ENCODE measurements around the gene OVCH1.

OVCH1 gene, protein sequence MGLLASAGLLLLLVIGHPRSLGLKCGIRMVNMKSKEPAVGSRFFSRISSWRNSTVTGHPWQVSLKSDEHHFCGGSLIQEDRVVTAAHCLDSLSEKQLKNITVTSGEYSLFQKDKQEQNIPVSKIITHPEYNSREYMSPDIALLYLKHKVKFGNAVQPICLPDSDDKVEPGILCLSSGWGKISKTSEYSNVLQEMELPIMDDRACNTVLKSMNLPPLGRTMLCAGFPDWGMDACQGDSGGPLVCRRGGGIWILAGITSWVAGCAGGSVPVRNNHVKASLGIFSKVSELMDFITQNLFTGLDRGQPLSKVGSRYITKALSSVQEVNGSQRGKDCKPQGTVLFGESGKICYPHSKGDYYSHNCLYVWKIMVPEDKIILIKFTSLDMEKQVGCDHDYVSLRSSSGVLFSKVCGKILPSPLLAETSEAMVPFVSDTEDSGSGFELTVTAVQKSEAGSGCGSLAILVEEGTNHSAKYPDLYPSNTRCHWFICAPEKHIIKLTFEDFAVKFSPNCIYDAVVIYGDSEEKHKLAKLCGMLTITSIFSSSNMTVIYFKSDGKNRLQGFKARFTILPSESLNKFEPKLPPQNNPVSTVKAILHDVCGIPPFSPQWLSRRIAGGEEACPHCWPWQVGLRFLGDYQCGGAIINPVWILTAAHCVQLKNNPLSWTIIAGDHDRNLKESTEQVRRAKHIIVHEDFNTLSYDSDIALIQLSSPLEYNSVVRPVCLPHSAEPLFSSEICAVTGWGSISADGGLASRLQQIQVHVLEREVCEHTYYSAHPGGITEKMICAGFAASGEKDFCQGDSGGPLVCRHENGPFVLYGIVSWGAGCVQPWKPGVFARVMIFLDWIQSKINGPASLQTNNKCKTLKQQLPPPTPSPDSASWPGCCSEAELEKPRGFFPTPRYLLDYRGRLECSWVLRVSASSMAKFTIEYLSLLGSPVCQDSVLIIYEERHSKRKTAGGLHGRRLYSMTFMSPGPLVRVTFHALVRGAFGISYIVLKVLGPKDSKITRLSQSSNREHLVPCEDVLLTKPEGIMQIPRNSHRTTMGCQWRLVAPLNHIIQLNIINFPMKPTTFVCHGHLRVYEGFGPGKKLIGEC

DNA sequence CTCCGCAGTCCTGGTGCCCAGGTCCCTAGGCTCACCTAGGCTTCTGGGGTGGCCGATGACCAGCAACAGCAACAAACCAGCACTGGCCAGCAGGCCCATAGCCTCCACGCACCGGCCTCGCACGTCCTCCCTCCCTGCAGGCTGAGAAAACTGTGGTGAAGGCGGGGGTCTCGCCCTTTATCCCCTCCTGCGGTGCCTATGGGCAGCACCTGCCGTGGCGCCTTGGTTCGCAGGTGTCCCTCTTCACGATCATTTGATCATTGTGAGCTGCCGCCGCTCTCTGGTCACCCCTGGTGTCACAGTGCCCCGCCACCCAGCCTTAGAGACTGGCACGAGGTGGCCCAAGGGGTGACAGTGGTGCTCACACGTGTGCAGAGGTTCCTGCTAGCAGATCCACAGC lies at the start of gene OVCH1:
Gene OVCH1, minus strand, starts transcription at position 99 of the 400 bp plus-strand sequence. Its CDS starts 0 bp downstream, at position 99.
- no peak for DNase-seq

DNA sequence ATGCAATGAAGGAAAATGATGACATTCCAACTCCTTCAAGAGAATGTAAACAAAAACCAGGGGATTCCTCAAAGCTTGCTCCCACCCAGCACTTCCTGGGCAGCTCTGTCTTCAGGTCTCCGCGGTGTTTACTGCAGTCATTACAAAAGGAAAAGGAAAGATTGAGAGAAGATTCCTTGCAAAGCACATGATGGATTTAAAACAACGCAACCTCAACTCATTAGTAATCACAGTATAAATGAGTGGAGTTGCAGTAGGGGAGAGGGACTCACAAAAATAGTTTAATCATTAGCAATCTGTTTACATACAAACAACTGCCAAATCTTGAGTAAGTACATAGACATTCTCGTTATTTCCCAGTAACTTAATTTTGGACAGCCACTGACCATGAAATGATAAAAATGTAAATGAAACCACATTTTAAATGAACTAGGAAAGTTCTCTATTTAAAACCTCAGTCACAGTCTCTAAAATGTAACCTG lies 49.7 kb upstream of the OVCH1 start:
- DNase-seq: no peak

DNA sequence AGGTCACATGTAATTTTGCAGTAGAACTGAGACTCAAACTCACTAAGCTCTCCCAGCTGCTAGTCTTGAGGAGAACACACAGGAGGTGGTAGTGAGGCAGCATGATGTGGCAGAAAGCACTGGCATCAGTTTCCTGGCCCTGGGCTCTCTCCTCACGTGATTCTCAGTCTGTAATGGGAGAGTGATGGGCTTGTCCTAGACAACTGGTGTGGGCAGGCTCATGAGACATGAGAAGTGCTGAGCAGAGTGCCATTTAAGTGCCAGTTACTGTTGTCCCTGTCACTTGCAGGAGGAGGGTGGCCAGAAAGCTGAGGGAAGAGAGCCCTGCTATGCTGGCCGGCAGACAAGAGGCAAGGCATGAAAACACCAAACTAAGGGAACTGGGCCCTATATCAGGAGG lies 48.5 kb upstream of the OVCH1 start:
- DNase-seq: no peak

DNA sequence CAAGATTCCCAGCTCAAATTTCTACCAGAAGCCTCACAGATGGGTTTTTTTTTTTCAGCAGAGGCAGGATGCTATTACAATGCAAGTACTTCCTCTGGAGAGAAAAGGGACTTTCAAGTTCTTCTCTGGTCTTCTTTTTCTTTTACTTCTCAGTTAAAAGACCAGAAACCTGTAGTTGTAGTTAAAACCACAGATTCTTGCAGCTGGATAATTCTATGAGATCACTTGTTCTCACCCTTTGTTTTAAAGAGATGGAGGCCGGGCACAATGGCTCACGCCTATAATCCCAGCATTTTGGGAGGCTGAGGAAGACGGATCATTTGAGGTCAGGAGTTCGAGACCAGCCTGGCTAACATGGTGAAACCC lies 47.6 kb upstream of the OVCH1 start:
- no peak for DNase-seq

DNA sequence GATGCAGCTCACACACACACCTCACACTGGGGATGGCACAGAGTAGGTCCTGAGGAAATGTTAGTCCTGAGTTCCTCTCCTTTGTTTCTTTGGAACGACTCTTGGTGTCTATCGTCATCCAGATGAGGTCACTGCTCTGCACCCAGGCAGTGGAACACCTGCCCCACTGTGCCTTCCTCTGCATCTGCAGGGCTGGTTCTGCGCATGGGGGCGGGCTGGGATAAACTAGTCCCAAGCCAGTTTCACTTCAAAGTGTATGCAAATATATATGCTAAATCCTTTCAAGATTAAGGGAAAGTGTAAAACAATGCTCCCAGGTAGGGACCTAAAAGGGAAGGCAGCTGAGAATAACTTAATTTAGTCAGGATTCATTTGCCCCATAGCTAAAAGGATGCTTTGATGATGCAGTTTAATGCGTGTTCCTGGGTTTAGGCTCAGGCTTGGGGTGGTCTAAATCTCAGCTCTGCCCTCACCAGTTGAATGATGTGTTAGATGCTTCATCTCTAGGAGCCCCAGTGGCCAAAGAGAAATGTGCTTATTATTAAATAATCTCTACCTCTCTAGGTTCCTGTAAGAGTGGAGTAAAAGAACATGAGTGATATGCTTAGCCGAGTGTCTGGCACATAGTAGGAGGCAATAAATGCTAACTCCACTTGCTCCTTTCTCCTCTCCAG lies 47.1 kb upstream of the OVCH1 start:
- no peak for DNase-seq

DNA sequence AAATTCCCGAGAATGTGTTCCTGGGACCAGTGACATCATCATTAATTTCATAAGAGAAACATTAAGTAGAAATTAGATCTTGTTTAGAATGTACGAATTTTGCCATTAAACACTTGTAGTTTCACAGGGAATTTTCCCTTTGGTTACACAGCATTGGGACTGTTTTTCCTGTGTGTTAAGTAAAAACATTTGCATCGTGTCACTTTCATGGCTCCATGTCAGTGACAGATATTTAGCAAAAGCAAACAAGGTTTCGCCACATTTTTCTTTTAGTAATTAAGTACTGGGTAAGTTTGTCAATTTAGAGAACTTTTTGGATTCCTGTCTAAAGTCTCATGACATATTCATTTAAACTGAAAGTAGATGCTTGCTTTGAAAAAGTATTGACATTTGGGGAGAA lies 45.5 kb upstream of the OVCH1 start:
- no peak for DNase-seq

DNA sequence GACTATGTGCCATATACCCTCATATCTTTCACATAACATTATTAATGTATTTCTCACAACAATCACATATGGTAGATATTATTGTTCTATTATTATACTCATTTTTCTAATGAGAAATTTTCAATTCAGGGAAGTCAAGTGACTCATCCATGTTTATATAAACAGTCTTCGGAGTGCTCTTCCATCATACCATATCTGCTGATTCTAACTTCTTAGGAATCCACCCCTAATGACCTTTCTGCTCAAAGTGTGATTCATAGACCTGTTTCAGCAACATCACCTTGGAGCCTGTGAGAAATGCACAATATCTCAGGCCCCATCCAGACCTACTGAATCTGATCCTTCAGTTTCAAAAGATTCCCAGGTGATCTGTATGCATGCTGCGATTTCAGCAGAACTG lies 39.8 kb upstream of the OVCH1 start:
- DNase-seq: no peak

DNA sequence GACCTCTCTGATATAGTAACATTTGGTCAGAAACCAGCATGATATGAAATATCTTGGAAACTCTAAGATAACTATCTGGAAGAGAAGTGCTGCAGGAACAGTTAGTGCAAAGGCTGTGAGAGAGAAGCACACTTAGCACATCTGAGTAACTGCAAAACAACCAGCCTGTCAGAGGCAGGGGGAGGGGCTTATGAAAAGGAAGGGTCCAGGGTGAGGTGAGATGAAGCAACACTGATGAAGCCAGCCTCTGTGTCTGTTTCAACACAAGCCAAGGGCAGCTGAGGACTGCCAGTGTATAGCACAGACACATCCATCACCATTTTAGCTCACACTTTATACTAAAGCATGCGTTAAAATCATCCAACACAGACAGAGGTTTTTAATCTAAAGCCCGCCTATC lies 37.4 kb upstream of the OVCH1 start:
- no peak for DNase-seq

DNA sequence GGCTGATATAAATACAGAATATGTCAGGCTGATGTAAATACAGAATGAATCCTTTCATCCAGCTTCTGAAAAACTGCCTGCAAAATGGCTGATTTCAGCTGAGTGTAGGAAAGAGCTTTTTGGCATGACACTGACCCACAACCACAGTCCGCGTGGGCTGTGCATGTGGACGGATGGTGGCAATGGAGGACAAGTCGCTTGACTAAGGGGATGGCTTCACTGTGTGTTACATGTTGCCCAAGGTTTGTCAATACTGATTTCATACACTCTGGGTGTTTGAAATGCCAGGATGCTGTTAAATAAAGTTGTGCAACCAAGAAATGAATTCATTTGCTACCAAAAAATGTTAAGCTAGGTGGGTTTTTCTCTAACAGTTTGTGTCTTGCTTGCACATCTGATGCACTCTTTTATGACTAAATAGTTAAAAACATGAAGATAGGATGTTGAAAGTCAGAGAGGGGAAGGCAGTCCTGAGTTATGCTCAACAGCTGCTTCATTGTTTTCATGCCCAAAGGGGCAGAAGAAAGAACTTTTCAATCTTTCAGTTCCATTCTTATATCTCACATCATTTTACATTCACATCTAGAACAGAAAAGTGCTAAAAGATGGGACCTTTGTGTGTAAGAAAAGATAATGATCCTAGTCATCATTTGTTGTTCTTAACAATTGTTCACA lies 36.5 kb upstream of the OVCH1 start:
- DNase-seq: no peak

DNA sequence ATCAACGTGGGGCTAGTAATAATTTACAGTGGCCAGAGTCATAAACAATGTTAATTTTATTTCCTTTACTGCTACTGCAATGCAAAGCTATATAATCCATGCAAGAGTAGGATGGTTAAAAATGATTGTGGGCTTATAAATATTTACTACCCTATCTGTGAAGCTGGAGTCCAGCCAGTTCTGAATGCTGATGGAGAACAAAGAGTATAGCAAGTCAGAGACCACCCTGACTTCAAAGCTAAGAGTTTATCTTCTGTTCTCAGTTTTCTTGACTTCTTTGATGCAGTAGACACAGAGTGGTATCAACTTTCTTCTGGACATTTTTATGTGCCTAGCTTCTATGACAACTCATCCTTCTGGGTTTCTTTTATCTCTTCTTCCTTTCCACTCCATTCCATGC lies 34.0 kb upstream of the OVCH1 start:
- no peak for DNase-seq

DNA sequence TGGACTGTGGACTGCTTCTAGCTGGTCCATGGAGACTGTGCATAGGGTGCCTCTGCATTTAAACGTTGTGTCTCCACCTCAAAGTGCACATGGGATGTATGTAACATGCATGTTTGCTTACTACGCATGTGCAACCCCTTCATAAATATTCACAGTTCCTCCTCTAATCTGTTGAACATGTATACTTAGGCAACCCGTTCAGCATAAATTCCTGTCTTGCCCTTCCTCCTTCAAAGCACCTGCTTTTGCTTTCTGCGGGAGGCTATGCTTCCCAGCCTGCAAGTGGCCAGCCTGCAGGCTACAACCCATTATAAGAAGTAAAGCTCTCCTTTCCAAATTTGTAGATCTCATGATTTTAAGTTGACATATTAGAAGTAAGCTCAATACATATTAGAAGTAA lies 33.0 kb upstream of the OVCH1 start:
- no peak for DNase-seq

DNA sequence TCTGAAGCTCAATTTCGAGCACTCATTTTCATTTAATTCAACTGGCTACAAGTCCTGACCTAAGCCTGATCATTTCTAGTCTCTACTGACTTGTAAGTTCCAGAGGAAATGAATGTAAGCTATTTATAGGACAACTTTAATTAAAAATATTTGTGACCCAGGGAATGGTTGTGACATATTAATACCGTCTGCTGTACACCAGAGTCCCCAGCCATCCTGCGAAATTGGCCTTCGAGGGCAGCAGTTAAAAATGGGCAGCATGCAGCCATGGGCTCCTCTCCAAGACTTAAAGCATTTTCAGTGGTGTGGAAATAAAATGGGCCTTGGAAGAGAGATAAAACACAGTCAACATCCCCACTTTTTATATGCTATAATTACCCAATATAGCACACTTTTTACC lies 30.7 kb upstream of the OVCH1 start:
- DNase-seq: no peak

DNA sequence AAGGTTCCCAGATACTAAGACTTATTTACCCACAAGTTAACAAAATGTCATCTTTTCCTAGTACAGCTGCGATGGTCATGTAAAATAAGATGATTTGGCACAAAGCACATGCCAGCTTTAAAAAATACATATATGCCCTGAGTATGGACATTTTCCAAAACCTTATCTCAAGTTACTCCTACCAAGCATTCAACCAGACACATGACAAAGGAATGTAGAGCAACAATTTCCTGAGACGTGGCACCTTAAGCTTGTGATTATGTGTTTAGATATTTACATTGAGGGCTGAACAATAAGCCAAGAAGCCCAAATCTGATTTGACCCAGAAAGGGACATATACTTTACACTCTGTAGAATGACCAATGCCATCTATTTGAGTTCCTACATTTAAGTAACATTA lies 24.5 kb upstream of the OVCH1 start:
- no peak for DNase-seq

DNA sequence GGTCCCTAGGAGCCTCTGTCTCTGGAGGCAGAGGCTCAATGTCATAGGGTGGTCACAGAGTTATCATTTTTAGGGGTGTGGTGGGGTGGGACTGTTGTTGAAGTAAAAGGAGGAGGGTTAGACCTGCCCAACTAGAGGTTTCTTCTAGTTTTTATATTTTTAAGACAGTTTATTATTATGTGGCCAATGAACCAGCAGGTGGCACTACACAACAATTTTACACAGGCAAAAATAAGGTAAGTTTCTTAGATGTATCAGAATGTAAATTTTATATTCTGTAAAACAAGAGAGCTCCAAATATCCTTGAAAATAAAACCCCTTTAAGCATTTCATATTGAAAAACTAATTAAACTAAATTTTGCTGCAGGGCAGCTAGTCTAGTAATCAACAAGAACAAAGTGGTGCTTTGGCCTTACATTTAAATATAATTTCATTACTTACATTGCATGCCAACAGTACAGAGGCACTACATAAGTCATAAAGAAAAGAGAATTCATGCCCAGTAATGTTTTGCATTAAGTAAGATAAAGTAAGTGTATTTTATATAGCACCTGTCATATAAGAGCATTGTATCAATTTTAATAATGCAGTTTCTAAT lies 22.2 kb upstream of the OVCH1 start:
- no peak for DNase-seq

DNA sequence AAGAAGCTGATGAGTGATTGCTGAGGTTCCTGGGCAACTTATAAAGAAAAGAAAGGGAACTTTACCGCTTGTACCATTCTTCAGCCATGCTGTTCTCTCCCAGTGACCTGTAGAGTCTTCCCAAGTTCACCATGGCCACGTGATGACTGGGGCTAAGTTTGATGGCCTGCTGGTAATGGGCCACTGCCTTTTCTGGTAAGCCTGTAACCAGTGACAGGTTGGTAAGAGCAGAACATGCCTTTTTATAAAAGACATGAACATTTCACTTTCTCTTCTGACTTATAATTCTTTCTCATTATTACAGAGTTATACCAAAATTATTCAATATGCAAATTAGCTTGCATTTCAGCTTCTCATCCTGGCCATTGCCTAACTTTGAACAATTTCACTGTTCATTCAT lies 20.9 kb upstream of the OVCH1 start:
- no peak for DNase-seq

DNA sequence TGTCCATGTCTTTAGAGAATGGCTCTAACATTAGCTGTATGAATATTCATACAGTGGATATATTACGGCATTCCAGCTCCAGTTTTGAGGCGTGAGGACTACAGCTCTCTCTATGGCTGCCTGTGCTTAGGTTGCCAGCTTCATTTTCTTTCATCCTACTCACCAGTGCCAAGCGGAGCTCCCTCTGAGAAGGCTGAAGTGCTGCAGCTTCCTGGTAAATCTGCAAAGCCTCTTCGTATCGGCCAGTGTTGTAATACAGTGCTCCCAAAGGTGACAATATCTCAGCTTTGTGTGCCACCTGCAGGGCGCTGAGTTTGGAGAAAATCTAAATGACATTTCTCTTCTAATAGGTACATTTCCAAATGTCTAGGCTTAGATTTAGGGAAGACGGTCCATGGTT lies 19.8 kb upstream of the OVCH1 start:
- DNase-seq: no peak

DNA sequence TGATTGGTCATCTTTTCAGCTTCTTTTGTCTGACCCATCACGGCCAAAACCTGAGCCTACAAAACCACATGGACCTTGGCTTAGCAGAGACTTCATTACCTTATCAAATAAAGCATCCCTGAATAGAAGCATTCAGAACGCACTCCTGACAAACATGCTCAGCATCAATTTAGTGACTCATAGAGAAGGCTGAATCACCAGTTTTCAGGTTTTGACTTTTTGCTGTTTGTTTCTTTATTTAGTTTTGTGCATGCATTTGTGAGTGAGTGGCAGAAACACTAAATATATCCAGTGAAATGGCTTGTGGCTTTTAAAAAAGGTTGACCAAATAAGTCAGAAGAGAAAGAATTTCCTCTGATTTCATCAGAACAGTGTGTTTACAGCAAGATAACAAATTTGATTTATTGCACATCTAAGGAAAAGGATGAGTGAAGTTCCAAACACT lies 19.0 kb upstream of the OVCH1 start:
- no peak for DNase-seq

DNA sequence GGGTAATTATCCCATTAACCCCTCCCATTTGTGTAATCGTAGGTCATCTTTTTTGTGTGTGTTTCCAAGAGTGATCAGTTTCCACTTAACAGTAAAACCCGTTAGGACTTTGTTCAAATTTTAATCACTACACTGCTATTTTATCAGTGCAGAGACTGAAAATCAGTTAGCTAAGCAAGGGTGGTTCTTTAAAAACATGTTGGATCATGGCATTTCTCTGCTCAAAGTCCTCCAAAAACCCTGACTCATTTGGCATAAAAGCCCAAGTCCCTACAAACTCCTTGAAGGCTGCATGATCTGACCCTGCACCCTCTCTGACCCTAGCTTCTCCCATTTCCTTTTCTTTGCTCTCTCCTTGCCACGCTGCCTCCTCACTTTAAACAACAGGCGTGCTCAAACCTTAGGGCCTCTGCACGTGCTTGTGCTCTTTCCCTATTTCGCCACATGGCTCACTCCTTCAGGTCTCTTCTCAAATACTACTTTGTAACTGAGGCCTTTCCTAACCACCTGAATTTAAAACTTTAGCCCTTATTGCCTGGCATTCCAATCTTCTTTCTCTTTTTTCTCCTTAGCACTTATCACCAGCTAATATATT lies 13.2 kb upstream of the OVCH1 start:
- DNase-seq: no peak

DNA sequence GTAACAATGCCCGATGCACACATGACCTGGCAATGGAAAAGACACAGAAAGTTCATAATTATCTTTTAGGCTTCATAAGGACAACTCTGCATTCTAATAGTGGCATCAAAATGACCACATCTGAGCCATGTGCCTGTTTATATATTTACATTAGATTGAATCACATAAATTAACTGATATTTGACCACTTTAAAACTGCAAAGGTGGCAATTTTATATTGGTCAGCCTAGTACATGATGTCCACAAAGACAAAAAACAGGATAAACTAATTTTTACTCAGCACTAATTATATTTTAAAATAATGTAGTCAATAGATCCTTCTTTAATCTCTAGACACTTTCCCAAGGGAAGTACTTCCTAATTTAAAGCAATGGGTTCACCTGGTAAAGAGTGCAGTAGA lies 12.0 kb upstream of the OVCH1 start:
- DNase-seq: no peak

DNA sequence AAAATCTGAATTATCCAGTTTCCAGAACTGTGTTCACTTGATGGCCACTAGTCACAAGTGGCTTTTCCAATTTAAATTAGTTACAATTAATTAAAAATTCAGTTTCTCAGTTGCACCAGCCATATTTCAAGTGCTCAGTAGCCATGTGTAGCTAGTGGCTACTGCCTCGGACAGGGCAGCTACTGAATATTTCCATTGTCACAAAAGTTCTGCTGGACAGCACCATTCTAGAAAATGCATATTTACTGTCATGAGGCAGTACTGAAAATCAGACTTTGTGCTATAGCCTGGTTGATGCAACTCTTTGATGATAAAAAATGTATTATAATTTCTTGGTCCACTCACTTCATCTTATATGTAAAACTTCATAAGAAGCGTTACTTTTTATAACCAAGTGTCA lies 11.5 kb upstream of the OVCH1 start:
- DNase-seq: no peak

DNA sequence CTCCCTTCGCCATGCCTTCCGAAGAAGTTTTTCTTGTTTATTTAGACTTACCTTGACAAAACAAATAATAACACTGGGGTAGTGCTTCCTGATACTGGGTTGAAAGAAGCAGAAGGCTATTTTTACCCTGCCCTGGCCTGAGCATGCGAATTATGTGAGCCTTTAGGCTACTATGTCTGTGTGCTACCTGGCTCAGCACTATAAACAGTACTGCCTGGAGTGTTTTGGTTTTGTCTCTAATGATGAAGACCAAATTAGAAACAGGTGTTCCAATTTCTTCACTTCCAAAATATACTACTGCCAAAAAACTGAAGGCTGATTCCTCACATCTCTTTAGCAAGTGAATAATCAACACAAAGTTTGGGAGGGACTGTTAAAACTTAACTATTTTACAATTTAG lies 7.6 kb upstream of the OVCH1 start:
- no peak for DNase-seq

DNA sequence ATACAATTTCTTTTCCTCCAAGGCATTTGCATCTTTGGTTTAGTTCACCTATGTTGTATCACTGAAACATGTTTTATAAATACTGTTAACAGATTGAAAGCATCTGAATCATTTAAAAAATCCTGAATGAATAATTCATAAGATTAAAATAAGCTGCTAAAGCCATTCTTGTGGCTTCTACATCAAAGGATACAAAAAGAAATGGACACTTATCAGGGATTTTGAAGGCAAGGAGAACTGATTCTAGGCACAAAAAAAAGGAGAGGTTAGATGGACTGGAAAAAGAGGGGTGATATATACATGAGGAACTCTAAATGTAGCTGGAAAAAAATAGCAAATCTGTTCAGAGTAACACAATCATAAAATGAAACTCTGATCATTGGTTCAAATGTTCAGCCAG lies 5.8 kb upstream of the OVCH1 start:
- no peak for DNase-seq

All from left hindlimb (tissue), 1 donor.